RWPE1 (cell line): ENCODE measurements around the gene C9orf50.
A peak's percentile ranks its signal among the peaks of the same experiment; 100 is the strongest.

Experiments used
- CTCF ChIA-PET: fragments of 350-600 bp; sonication (Branson Sonifier 250); formaldehyde crosslinking; extraction: SDS; loops from one replicate; lab custom pipeline; 2021; lab: Yijun Ruan, JAX
- POLR2A ChIA-PET: fragments of 400-600 bp; formaldehyde crosslinking; extraction: SDS; loops from one replicate; lab custom pipeline; 2020; ENCODE audit warnings: antibody characterized with exemption; ENCODE audit not compliant: low non-redundant PET; lab: Yijun Ruan, JAX
- DNase-seq: peaks from one replicate; pipeline ENCODE4 v3.0.0; 2012; ENCODE audit warnings: low spot score
- H3K27ac ChIP-seq: fragments of 450-650 bp; 2 replicates; pipeline ENCODE4 v1.5.1; 2017
- TF ChIP-seq, protein P1 (sequence below): fragments of 450-650 bp; conservative IDR thresholded peaks from 2 replicates; pipeline ENCODE4 v1.5.1; 2017; ENCODE audit warnings: low read depth, mild to moderate bottlenecking

The C9orf50 gene, protein sequence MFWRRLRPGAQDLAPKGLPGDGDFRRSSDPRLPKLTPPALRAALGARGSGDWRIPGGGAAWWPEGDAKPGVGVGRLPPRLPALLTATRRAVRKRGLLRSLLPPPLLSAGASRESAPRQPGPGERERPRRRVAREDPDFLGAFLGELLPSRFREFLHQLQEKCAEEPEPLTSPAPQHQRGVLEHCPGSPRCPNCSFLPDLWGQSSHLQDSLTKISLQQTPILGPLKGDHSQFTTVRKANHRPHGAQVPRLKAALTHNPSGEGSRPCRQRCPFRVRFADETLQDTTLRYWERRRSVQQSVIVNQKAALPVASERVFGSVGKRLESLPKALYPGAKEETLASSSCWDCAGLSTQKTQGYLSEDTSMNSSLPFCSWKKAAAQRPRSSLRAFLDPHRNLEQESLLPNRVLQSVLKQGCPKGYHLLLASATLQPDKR

DNA sequence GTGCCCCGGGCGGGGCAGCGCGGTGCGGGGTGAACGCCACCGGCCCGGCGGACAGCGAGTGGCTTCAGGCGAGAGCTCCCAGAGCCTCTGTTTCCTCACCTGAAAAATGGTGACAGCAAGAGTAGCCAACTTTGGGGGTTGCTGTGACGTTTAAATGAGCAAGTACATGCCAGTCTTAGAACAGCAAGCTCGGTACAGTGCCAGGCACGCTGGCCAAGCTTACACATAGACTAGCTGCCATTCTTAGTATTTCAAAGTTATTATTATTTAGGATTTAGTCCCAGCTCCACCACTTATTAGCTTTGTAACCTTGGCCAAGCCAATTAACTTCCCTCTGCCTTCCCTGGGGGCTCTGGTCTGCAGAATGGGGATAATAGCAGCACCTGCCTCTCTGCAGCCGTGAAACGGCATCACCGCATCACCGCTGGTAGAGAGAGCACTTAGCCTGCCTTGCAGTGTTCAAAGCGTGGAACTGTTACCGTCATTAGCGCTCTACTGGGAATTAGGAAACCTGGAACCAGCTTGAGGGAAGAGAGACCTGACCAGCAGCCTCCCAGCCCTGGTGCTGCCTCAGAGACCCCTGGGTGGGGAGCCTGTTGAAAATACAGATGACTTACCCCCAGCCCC lies at the start of gene C9orf50:
TSS of gene C9orf50 (minus strand) at position 433 of the 627 bp plus-strand sequence. CDS start 527 bp downstream, outside the sequence.
- ChIA-PET POLR2A (no interaction called here), CTCF (interaction anchor here (0.6 to 2.9 kb wide), 9 partner anchors 10 to 489 kb away, joined by 3 to 21 read pairs (median 7); no protein-coding TSS in a partner anchor)
- H3K27ac ChIP-seq: no peak within 1 kb of the TSS; the same call in 1 of the 2 replicates
- TF ChIP-seq, protein P1, sequence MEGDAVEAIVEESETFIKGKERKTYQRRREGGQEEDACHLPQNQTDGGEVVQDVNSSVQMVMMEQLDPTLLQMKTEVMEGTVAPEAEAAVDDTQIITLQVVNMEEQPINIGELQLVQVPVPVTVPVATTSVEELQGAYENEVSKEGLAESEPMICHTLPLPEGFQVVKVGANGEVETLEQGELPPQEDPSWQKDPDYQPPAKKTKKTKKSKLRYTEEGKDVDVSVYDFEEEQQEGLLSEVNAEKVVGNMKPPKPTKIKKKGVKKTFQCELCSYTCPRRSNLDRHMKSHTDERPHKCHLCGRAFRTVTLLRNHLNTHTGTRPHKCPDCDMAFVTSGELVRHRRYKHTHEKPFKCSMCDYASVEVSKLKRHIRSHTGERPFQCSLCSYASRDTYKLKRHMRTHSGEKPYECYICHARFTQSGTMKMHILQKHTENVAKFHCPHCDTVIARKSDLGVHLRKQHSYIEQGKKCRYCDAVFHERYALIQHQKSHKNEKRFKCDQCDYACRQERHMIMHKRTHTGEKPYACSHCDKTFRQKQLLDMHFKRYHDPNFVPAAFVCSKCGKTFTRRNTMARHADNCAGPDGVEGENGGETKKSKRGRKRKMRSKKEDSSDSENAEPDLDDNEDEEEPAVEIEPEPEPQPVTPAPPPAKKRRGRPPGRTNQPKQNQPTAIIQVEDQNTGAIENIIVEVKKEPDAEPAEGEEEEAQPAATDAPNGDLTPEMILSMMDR: no peak
- DNase-seq: no peak

DNA sequence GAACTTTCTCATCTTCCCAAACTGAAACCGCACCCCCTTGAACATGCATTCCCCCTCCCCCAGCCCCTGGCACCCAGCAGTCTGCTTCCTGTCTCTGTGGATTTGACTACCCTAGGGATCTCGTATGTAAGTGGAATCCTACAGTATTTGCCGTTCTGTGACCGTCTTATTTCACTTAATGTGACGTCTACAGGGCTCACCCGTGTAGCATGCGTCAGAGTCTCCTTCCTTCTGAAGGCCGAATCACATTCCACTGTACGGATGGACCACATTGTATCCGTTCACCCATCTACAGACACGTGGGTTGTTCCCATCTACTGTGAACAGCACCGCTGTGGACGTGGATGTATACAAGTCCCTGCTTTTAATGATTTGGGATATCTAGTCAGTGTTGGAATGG lies 49.0 kb upstream of the C9orf50 start:
- TF ChIP-seq, protein P1: no peak
- ChIA-PET CTCF (no interaction called here), POLR2A (no interaction called here)
- H3K27ac ChIP-seq: no peak overlapping the region
- no peak for DNase-seq

DNA sequence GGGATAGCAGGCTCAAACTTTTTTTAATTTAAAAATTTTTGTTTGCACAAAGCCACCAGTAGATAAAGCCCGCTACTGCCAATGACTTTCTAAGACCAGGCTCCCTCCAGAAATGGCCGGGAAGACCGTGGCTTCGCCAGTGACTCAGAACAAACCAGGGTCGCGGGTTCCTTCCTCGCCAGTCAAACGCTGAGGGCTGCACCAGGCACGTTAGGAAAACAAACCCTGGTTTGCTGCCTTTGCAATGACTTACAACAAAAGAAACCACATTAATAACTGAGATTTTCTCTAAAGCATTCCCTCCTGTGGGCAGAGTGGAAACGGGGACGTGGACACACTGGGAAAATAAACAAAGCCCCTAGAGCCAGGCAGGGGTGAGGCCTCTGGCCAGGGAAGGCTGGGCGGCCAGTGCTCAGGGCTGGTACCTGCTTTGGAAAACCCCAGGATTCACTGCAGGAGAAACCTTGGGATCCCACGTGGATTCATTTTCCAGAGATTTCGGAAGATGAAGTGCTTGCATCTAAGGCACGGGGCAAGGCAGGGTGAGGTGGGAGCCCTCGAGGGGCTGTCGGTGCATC lies 48.3 kb upstream of the C9orf50 start:
- CTCF ChIA-PET: no interaction called here
- TF ChIP-seq, protein P1: no peak
- POLR2A ChIA-PET: no interaction called here
- DNase-seq: no peak
- peak overlapping the region; percentile 1; the same call in 1 of the 2 replicates for H3K27ac ChIP-seq

DNA sequence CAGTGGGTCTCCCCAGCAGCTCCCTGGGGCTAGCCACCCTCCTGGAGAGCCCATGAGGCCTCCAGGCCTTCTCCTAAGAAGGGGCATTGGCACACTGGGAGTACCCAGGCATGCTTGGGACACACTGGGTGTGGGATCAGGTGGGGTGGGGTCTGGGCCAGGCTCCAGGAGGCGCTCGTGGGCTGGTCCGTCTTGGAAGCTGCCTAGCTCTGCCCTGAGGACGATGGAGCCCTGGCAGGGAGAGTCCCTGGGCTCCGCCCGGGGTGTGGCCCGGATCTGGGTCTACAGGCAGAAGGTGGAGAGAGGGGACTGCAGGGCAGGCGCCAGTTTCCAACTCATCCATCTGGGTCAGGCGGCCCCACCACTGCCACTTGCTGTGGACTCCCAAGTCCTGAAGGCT lies 46.9 kb upstream of the C9orf50 start:
- ChIA-PET POLR2A (interaction anchor here (0.6 kb wide), 1 partner anchor 75 kb away, joined by 3 read pairs; no protein-coding TSS in a partner anchor), CTCF (interaction anchor here (0.9 to 1.1 kb wide), 2 partner anchors 17 to 123 kb away, joined by 4 read pairs; no protein-coding TSS in a partner anchor)
- TF ChIP-seq, protein P1: no peak
- no peak overlapping the region for H3K27ac ChIP-seq
- DNase-seq: no peak

DNA sequence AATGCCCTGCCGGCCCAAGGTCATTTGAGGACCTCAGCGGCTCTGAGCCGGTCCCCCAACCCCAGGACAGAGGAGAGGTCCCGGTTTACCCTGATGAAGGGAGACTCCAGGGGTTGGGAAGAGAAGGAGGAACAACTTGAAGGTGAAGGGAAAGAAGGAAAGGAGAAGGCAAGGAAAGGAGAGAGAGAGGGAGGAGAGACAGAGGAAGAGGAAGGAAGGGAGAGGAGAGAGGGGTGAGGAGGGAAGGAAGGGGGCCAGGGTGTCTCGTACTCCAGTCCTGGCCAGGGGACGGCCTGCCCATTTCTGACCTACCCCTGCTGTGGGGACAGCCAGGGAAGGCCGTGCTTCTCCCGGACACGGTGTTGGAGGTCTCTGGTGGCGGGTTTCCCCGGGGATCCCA lies 46.5 kb upstream of the C9orf50 start:
- DNase-seq: no peak
- CTCF ChIA-PET: interaction anchor here (0.9 to 1.1 kb wide), 2 partner anchors 18 to 123 kb away, joined by 4 read pairs; no protein-coding TSS in a partner anchor
- TF ChIP-seq, protein P1: no peak
- no peak overlapping the region for H3K27ac ChIP-seq
- POLR2A ChIA-PET: interaction anchor here (0.6 kb wide), 1 partner anchor 75 kb away, joined by 3 read pairs; no protein-coding TSS in a partner anchor

DNA sequence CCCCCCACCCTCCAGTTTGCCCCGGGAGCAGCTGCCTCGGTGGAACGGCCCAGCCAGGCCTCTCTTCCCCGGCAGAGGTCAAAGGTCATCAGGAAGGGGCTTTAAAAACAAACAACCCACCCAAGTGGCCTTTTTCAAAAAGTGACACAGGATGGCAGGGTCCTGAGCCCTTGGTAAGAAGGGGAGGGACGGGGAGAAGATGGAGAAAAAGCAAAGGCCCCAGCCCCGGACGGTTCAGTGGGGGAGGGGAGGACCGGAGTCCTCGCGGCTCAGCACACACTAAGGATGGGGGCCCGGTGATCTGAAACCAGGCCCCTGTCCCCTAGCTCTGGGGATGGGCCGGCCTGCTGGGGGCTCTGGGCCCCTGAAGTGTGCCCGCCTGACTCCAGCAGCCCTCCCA lies 45.7 kb upstream of the C9orf50 start:
- no peak for DNase-seq
- ChIA-PET POLR2A (no interaction called here), CTCF (interaction anchor here (0.6 kb wide), 1 partner anchor 162 kb away, joined by 3 read pairs; no protein-coding TSS in a partner anchor)
- H3K27ac ChIP-seq: no peak overlapping the region
- TF ChIP-seq, protein P1: no peak
